Upper lobe of left lung (tissue), 4 donors: ENCODE data around the gene PPM1M.

ENCODE experiments used
- CTCF ChIP-seq, 6 experiments: fragments of 450-650 bp in 4 of 6; fragments of 200-600 bp in 2 of 6; sonication (generic) in 2 of 6; IDR thresholded peaks; one replicate each; pipeline ENCODE4 v1.5.1; 2016 to 2019; ENCODE audit warnings: antibody characterized with exemption in 6 of 6
- POLR2A ChIP-seq, 4 donors: fragments of 450-650 bp; IDR thresholded peaks; one replicate each; pipeline ENCODE4 v1.5.1; 2016 to 2017; ENCODE audit warnings: antibody characterized with exemption in 4 of 4, mild to moderate bottlenecking in 2 of 4
- POLR2AphosphoS5 ChIP-seq, 2 donors: sonication (generic); formaldehyde crosslinking; IDR thresholded peaks; one replicate each; pipeline ENCODE4 v1.5.1; 2017; ENCODE audit warnings: antibody characterized with exemption in 2 of 2

DNA sequence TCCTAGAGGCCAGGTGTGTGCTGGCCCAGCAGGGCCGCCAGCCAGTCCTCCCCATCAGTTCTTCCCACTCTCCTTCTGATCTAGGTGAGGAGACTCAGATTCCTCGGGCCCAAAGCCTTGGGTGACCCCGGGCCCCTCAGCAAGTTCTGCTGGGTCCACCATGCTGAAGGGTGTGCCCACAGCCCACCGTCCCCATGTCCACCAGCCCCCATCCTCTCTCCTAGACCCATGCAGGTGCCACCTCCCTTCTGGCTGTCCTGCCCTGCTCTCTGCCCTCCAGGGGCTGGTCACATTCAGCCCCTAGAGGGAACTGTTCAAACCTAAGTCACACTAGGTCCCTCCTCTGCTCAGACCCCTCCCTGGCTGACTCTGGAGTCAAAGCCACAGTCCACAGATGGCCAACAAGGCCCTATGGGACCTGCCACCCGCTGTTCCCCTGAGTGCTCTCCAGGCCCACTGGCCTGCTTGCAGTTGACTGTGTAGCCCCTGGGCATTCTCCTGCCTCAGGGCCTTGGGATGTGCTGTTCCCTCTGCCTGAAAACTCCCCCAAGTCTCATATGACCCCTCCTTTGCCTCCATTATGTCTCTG lies 19.2 kb upstream of the PPM1M start:
- no peak for TF ChIP-seq POLR2AphosphoS5 (IDR thresholded peaks at IDR 0.05)
- no peak for TF ChIP-seq CTCF (IDR thresholded peaks at IDR 0.05)
- no peak for TF ChIP-seq POLR2A (IDR thresholded peaks at IDR 0.05)
